Osteocyte (in vitro differentiated cells): ENCODE measurements around the gene SRRM4. TPM values are rescaled to one million over a fixed set of nuclear protein-coding genes. Genes with fewer than 3 reads are reported as not detected.

Source experiments
- total RNA-seq: library from RNA; stranded (reverse); gene quantifications from 2 replicates; pipeline ENCODE4 v1.2.1, GENCODE V29; 2021

The SRRM4 gene
- total RNA-seq, 1 donor from 2014 or later, result not detected

Other genes with a start within 250 kb of the SRRM4 start
- gene HSPB8, start 197.4 kb downstream of the SRRM4 start, total RNA-seq, result 2.0 and 2.8 TPM in 2 replicates